Inferior parietal cortex (tissue), 1 donor: Measurements from ENCODE around the gene NKAPL.
"Not testable (repeated sequence)": the region's sequence is repeated elsewhere in the genome, so short reads cannot be mapped to it uniquely, and the experiment has no call there.

Experiments used
- DNase-seq: peaks from one replicate; pipeline ENCODE4 v3.0.0-alpha.2; 2016; ENCODE audit errors: extremely low spot score

NKAPL gene

DNA sequence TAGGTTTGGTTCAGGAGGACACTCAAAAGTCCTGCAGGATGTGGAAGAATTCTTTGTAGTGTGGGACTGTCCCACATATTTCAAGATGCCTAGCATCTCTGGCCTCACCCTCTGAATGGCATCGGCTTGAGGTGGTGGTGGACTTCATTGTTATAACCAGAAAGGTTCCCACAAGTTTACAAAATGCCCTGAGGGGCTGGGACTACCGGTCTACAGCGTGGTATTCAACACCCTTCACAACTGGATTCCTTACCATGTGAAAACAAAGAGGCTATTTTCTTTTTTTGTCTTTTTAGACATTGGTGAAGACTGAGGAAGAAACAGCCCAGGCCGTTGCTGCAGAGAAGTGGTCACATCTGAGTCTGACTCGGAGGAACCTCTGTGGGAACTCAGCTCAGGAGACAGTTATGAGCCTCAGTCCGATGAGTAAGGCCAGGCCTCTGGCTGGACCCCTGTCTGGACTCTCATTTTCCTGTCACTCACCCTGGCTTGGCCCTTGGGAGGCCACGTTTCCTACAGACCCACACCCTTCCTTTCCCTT is 37.5 kb downstream of the NKAPL start:
- no peak for DNase-seq

DNA sequence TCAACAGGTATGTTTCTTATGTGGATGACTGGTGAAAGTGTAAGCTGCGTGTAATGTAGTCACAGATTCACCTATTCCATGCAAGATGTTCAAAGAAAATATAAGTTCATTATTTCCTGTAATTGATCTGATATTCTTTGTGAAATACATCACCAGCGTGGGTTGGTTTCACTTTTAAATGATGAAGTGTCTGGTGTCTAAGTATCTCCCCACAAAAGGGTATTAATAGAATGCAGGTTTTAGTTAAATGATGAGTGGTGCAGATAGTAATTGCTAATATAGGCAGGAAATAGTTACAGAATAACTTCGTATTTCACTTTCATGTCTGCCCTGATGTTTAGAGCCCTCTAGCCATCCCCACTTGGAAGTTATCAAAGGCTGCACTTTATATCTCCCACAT is 44.5 kb downstream of the NKAPL start:
- no peak for DNase-seq

- not testable (repeated sequence) for DNase-seq
These were observed 47.3 kb downstream of the NKAPL start for GRCh38 chr6:28306363-28306762.
